ENCODE data around the gene SPRN.
"Not testable (repeated sequence)": the region's sequence is repeated elsewhere in the genome, so short reads cannot be mapped to it uniquely, and the experiment has no call there.

Gene SPRN

GRCh38 chr10:133439517-133440461, 15.4 kb upstream of the SPRN start:
- DNase-seq (ENCODE audit: low spot score) = no peak

- DNase-seq (ENCODE audit: low spot score) = peak; percentile 66
Measured at GRCh38 chr10:133438711-133439273, 14.4 kb upstream of the SPRN start.

GRCh38 chr10:133432789-133433188, 8.4 kb upstream of the SPRN start:
- DNase-seq (ENCODE audit: low spot score) = not testable (repeated sequence)

GRCh38 chr10:133431888-133432613, 7.6 kb upstream of the SPRN start:
- not testable (repeated sequence) for DNase-seq (ENCODE audit: low spot score)

GRCh38 chr10:133429571-133429970, 5.1 kb upstream of the SPRN start:
- DNase-seq (ENCODE audit: low spot score) = not testable (repeated sequence)

GRCh38 chr10:133424102-133424501, 323 bp downstream of the SPRN start:
- not testable (repeated sequence) for DNase-seq (ENCODE audit: low spot score)

GRCh38 chr10:133422807-133423771, 1.3 kb downstream of the SPRN start:
- DNase-seq (ENCODE audit: low spot score) = no peak

GRCh38 chr10:133422223-133422806, 2.1 kb downstream of the SPRN start:
- no peak for DNase-seq (ENCODE audit: low spot score)

GRCh38 chr10:133421336-133422222, 2.8 kb downstream of the SPRN start:
- no peak for DNase-seq (ENCODE audit: low spot score)

- no peak for DNase-seq (ENCODE audit: low spot score)
Measured at GRCh38 chr10:133420579-133420978, 3.8 kb downstream of the SPRN start.

GRCh38 chr10:133420028-133420427, 4.4 kb downstream of the SPRN start:
- no peak for DNase-seq (ENCODE audit: low spot score)

- no peak for DNase-seq (ENCODE audit: low spot score)
Measured at GRCh38 chr10:133419211-133419950, 5.0 kb downstream of the SPRN start.

GRCh38 chr10:133418289-133418993, 6.0 kb downstream of the SPRN start:
- DNase-seq (ENCODE audit: low spot score) = no peak

GRCh38 chr10:133415752-133416151, 8.7 kb downstream of the SPRN start:
- DNase-seq (ENCODE audit: low spot score) = no peak

GRCh38 chr10:133414401-133414800, 10.0 kb downstream of the SPRN start:
- not testable (repeated sequence) for DNase-seq (ENCODE audit: low spot score)

- no peak for DNase-seq (ENCODE audit: low spot score)
Measured at GRCh38 chr10:133412381-133412711, 12.1 kb downstream of the SPRN start.

GRCh38 chr10:133411523-133412380, 12.7 kb downstream of the SPRN start:
- DNase-seq (ENCODE audit: low spot score) = no peak
